ENCODE data around the gene GNS. TPM values are rescaled to one million over a fixed set of nuclear protein-coding genes. Genes with fewer than 3 reads are reported as not detected.

GNS gene
- total and polyA plus RNA-seq, 10 of the 15 experiments (the other 5 are each of a cell fraction or from before 2014, with no cell fraction given), result 4.1 to 33.8 (median 19.1) TPM

- no peak for DNase-seq (ENCODE audit: low read depth, low spot score)
- POLR2A ChIA-PET, result no interaction called here
- FAIRE-seq, result peak; percentile 57
- intact Hi-C loops (cut with micrococcal nuclease; ENCODE audit: unreplicated experiment) (no loop called here), in situ Hi-C loops (cut with MboI) (no loop called here)
- peak; percentile 68 for ATAC-seq
- peaks cover 6% of the 10 kb centered on the region; the same call in 2 of the 3 replicates for H3K9me3 ChIP-seq (replicated peaks; ENCODE audit: control insufficient read depth, insufficient read depth, low read length)
- SMC1A ChIA-PET (ENCODE audit: uncharacterized antibody, unreplicated experiment), result interaction anchor here (1.0 to 1.7 kb wide), 5 partner anchors 12 to 86 kb away, joined by 3 to 6 read pairs (median 5); no protein-coding TSS in a partner anchor
- WGBS (ENCODE audit: insufficient coverage, insufficient replicate concordance, low lambda C conversion rate, missing lambda C conversion rate), result under 1% methylated on average over 5 of the region's 5 CpGs
- no peak overlapping the region for H3K9ac ChIP-seq (ENCODE audit: control insufficient read depth, insufficient read depth, low read length)
- H3K27ac ChIP-seq (ENCODE audit: control insufficient read depth, insufficient read depth), result no peak overlapping the region
- BruUV-seq (replicated peaks), result no TSS peak
- RAD21 ChIA-PET (ENCODE audit: unreplicated experiment), result interaction anchor here (0.8 to 1.6 kb wide), 2 partner anchors 75 to 82 kb away, joined by 5 to 8 read pairs; no protein-coding TSS in a partner anchor
- H4K20me1 ChIP-seq (ENCODE audit: control insufficient read depth, insufficient read depth), result no peaks in the 10 kb centered on the region
- CTCF ChIA-PET, result interaction anchor here (1.2 to 9.1 kb wide), 4 partner anchors 12 to 80 kb away, joined by 4 to 192 read pairs (median 7); no protein-coding TSS in a partner anchor
- H3K27me3 ChIP-seq (replicated peaks in 1 of 2; ENCODE audit: control insufficient read depth in 2 of 2, insufficient read depth in 2 of 2, low read length in 1 of 2), result no peaks in the 10 kb centered on the region
- no peaks in the 10 kb centered on the region for H3K36me3 ChIP-seq (ENCODE audit: control insufficient read depth in 2 of 2, insufficient read depth in 2 of 2, low read length in 1 of 2)
- peak overlapping the region; percentile 5; the same call in 1 of the 2 replicates for H3K4me2 ChIP-seq (ENCODE audit: control insufficient read depth, insufficient read depth)
- no peaks in the 10 kb centered on the region for H3K79me2 ChIP-seq (ENCODE audit: control insufficient read depth, insufficient read depth, low read length)
- peaks cover 7% of the 10 kb centered on the region for H3K4me1 ChIP-seq (ENCODE audit: control insufficient read depth, insufficient read depth, low read length)
- H3K4me3 ChIP-seq, result no peak overlapping the region
- peak overlapping the region; percentile 43; the same call in 1 of the 2 replicates for H2AFZ ChIP-seq (ENCODE audit: control insufficient read depth, low read depth, low read length)
- TF ChIP-seq DPF2 (IDR thresholded peaks at IDR 0.05), result no peak
- no peak for TF ChIP-seq FOS (IDR thresholded peaks at IDR 0.05; ENCODE audit: borderline replicate concordance, extremely low read depth, insufficient read length)
- TF ChIP-seq NFIC (IDR thresholded peaks at IDR 0.05; ENCODE audit: low read depth, low read length), result 0 out of 2 replicates have a peak, but pooled peaks have one; percentile 21
- no peak for TF ChIP-seq TARDBP (IDR thresholded peaks at IDR 0.05; ENCODE audit: borderline replicate concordance)
- peak in 1 of 2 experiments; percentile 30; a peak in 2 of 4 replicates for TF ChIP-seq IKZF2 (IDR thresholded peaks at IDR 0.05)
- TF ChIP-seq MEF2A (IDR thresholded peaks at IDR 0.05; ENCODE audit: insufficient read depth, low read depth, low read length), result peak; percentile 71
- no peak for TF ChIP-seq BHLHE40 (IDR thresholded peaks at IDR 0.05; ENCODE audit: borderline replicate concordance in 1 of 2, low read depth in 2 of 2, low read length in 1 of 2)
- TF ChIP-seq NR2C1 (IDR thresholded peaks at IDR 0.05), result peak; percentile 13; the same call in 1 of the 2 replicates
- TF ChIP-seq TCF3 (IDR thresholded peaks at IDR 0.05; ENCODE audit: borderline replicate concordance, insufficient read depth, low read depth, low read length), result no peak
- no peak for TF ChIP-seq NR2C2 (IDR thresholded peaks at IDR 0.05; ENCODE audit: borderline replicate concordance, control insufficient read depth, insufficient read length, low read depth)
- no peak for TF ChIP-seq BRCA1 (IDR thresholded peaks at IDR 0.05; ENCODE audit: low read depth, low read length)
- no peak for TF ChIP-seq TCF12 (IDR thresholded peaks at IDR 0.05; ENCODE audit: low read depth, low read length)
- no peak for TF ChIP-seq CEBPB (IDR thresholded peaks at IDR 0.05; ENCODE audit: borderline replicate concordance in 1 of 2, low read depth in 2 of 2, low read length in 2 of 2)
- no peak for TF ChIP-seq SPI1 (IDR thresholded peaks at IDR 0.05; ENCODE audit: borderline replicate concordance, insufficient read depth, low read depth, low read length)
- no peak for TF ChIP-seq SUPT20H (IDR thresholded peaks at IDR 0.05; ENCODE audit: borderline replicate concordance, control insufficient read depth, low read depth, low read length)
- no peak for TF ChIP-seq USF1 (IDR thresholded peaks at IDR 0.05; ENCODE audit: borderline replicate concordance, extremely low read length, insufficient read depth, low read depth, low read length)
- TF ChIP-seq, protein P1, sequence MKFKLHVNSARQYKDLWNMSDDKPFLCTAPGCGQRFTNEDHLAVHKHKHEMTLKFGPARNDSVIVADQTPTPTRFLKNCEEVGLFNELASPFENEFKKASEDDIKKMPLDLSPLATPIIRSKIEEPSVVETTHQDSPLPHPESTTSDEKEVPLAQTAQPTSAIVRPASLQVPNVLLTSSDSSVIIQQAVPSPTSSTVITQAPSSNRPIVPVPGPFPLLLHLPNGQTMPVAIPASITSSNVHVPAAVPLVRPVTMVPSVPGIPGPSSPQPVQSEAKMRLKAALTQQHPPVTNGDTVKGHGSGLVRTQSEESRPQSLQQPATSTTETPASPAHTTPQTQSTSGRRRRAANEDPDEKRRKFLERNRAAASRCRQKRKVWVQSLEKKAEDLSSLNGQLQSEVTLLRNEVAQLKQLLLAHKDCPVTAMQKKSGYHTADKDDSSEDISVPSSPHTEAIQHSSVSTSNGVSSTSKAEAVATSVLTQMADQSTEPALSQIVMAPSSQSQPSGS (IDR thresholded peaks at IDR 0.05; ENCODE audit: low read length), result no peak
- TF ChIP-seq IRF4 (IDR thresholded peaks at IDR 0.05; ENCODE audit: low read depth, low read length), result no peak
- peak; percentile 45; the same call in 1 of the 2 replicates for TF ChIP-seq RAD51 (IDR thresholded peaks at IDR 0.05)
- no peak for TF ChIP-seq STAT3 (IDR thresholded peaks at IDR 0.05; ENCODE audit: low read depth, low read length)
- TF ChIP-seq RELA (IDR thresholded peaks at IDR 0.05; ENCODE audit: borderline replicate concordance, partially characterized antibody), result no peak
- no peak for TF ChIP-seq KDM1A (IDR thresholded peaks at IDR 0.05; ENCODE audit: borderline replicate concordance)
- no peak for TF ChIP-seq FOXM1 (IDR thresholded peaks at IDR 0.05; ENCODE audit: low read depth, low read length)
- TF ChIP-seq, protein P2, sequence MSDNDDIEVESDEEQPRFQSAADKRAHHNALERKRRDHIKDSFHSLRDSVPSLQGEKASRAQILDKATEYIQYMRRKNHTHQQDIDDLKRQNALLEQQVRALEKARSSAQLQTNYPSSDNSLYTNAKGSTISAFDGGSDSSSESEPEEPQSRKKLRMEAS (IDR thresholded peaks at IDR 0.05; ENCODE audit: low read depth, low read length), result no peak
Observed at GRCh38 chr12:64808110-64808509, 48.9 kb upstream of the GNS start.

Measured in GM12878 (cell line).